GM23338 (cell line): Measurements from ENCODE around the gene USPL1. TPM values are rescaled to one million over a fixed set of nuclear protein-coding genes. Genes with fewer than 3 reads are reported as not detected.

Experiments
- ATAC-seq: fragments of 200-7000 bp; cut with Tn5 transposase; 3 replicates; pipeline ENCODE4 v1.9.1; 2020
- DNase-seq: peaks from one replicate; pipeline ENCODE4 v3.0.0-alpha.2; 2015; ENCODE audit warnings: low spot score
- H2AFZ ChIP-seq: fragments of 200-600 bp; sonication (generic); 2 replicates; pipeline ENCODE4 v1.8.0; 2016; ENCODE audit warnings: antibody characterized with exemption, mild to moderate bottlenecking, moderate library complexity
- H3F3A ChIP-seq: fragments of 200-600 bp; sonication (generic); replicated peaks from 2 replicates; pipeline ENCODE4 v1.8.0; 2017; ENCODE audit warnings: antibody characterized with exemption, mixed run types, low read depth
- H3K27ac ChIP-seq: fragments of 200-600 bp; sonication (generic); 2 replicates; pipeline ENCODE4 v1.6.1; 2016; ENCODE audit warnings: low read depth
- H3K27me3 ChIP-seq: fragments of 200-600 bp; sonication (generic); 2 replicates; pipeline ENCODE4 v1.8.0; 2016; ENCODE audit warnings: mild to moderate bottlenecking, mixed run types, moderate library complexity; ENCODE audit not compliant: insufficient read depth
- H3K36me3 ChIP-seq: fragments of 200-600 bp; sonication (generic); 2 replicates; pipeline ENCODE4 v1.8.0; 2016; ENCODE audit warnings: mild to moderate bottlenecking; ENCODE audit not compliant: insufficient read depth
- H3K4me1 ChIP-seq: fragments of 200-600 bp; sonication (generic); 2 replicates; pipeline ENCODE4 v1.8.0; 2016; ENCODE audit warnings: mild to moderate bottlenecking, moderate library complexity; ENCODE audit not compliant: insufficient read depth
- H3K4me2 ChIP-seq: fragments of 200-600 bp; sonication (generic); 2 replicates; pipeline ENCODE4 v1.7.1; 2017; ENCODE audit warnings: mixed run types
- H3K4me3 ChIP-seq: fragments of 200-600 bp; sonication (generic); 2 replicates; pipeline ENCODE4 v1.6.1; 2016; ENCODE audit warnings: mixed run types
- H3K79me2 ChIP-seq: fragments of 200-600 bp; sonication (generic); replicated peaks from 2 replicates; pipeline ENCODE4 v1.8.0; 2017; ENCODE audit warnings: mild to moderate bottlenecking; ENCODE audit not compliant: insufficient read depth
- H3K9me2 ChIP-seq: fragments of 200-600 bp; sonication (generic); 2 replicates; pipeline ENCODE4 v1.8.0; 2017; ENCODE audit not compliant: insufficient read depth
- H4K20me1 ChIP-seq: fragments of 200-600 bp; sonication (generic); replicated peaks from 2 replicates; pipeline ENCODE4 v1.8.0; 2017; ENCODE audit warnings: mild to moderate bottlenecking; ENCODE audit not compliant: insufficient read depth
- H3K27ac Mint-ChIP-seq: 2 replicates; pipeline ENCODE4 v1.8.0; 2020; ENCODE audit warnings: inconsistent platforms, mild to moderate bottlenecking, moderate library complexity, mixed read lengths
- H3K27me3 Mint-ChIP-seq: 3 replicates; pipeline ENCODE4 v1.8.0; 2022; ENCODE audit warnings: low read depth, mild to moderate bottlenecking, moderate library complexity, mixed read lengths, inconsistent platforms; ENCODE audit not compliant: insufficient read depth, poor library complexity
- H3K36me3 Mint-ChIP-seq: 3 replicates; pipeline ENCODE4 v1.8.0; 2021; ENCODE audit warnings: low read depth, mild to moderate bottlenecking, inconsistent platforms, moderate library complexity, mixed read lengths
- H3K4me1 Mint-ChIP-seq: 3 replicates; pipeline ENCODE4 v1.8.0; 2020; ENCODE audit warnings: mild to moderate bottlenecking, inconsistent platforms, mixed read lengths
- H3K4me3 Mint-ChIP-seq: 3 replicates; pipeline ENCODE4 v1.8.0; 2021; ENCODE audit warnings: moderate library complexity, mild to moderate bottlenecking, inconsistent platforms, mixed read lengths
- H3K9me3 Mint-ChIP-seq: 3 replicates; pipeline ENCODE4 v1.8.0; 2020; ENCODE audit warnings: moderate library complexity, mild to moderate bottlenecking, inconsistent platforms, mixed read lengths
- CREB1 ChIP-seq: fragments of 250-450 bp; sonication (Bioruptor Pico); IDR thresholded peaks from 2 replicates; pipeline ENCODE4 v1.5.0; 2020; ENCODE audit warnings: low read depth, mild to moderate bottlenecking, moderate library complexity
- EZH2 ChIP-seq: fragments of 200-600 bp; sonication (generic); IDR thresholded peaks from one replicate; pipeline ENCODE4 v1.8.0; 2017; ENCODE audit warnings: antibody characterized with exemption, mild to moderate bottlenecking, low read depth; ENCODE audit not compliant: unreplicated experiment
- EZH2phosphoT487 ChIP-seq: fragments of 200-600 bp; sonication (generic); IDR thresholded peaks from one replicate; pipeline ENCODE4 v1.8.1; 2018; ENCODE audit warnings: antibody characterized with exemption; ENCODE audit not compliant: unreplicated experiment
- JUNB ChIP-seq: IDR thresholded peaks from one replicate; pipeline ENCODE4 v1.6.1; 2016; ENCODE audit warnings: antibody characterized with exemption; ENCODE audit not compliant: unreplicated experiment
- NANOG ChIP-seq: IDR thresholded peaks from 2 replicates; pipeline ENCODE4 v1.6.1; 2016; ENCODE audit warnings: antibody characterized with exemption, borderline replicate concordance
- POLR2AphosphoS5 ChIP-seq: IDR thresholded peaks from 2 replicates; pipeline ENCODE4 v1.6.1; 2016; ENCODE audit warnings: antibody characterized with exemption, low read depth
- REST ChIP-seq: IDR thresholded peaks from one replicate; pipeline ENCODE4 v1.6.1; 2018; ENCODE audit warnings: antibody characterized with exemption; ENCODE audit not compliant: unreplicated experiment
- STAT1 ChIP-seq: IDR thresholded peaks from one replicate; pipeline ENCODE4 v1.6.1; 2016; ENCODE audit warnings: antibody characterized with exemption; ENCODE audit not compliant: unreplicated experiment
- ZNF114 ChIP-seq: fragments of 250-450 bp; sonication (Bioruptor Pico); IDR thresholded peaks from 2 replicates; pipeline ENCODE4 v1.5.0; 2020; ENCODE audit warnings: mild to moderate bottlenecking, moderate library complexity
- ZNF331 ChIP-seq: fragments of 250-450 bp; sonication (Bioruptor Pico); IDR thresholded peaks from 2 replicates; pipeline ENCODE4 v1.5.0; 2020; ENCODE audit warnings: low read depth, mild to moderate bottlenecking, moderate library complexity
- polyA plus RNA-seq: library from polyadenylated mRNA; unstranded; fragments of >200 nt; fragmentation: Nextera tagmentation; extraction: Ambion mirVana; gene quantifications from 2 replicates; pipeline ENCODE4 v1.2.1, GENCODE V29; 2016
- total RNA-seq: library from RNA; depleted of rRNA; stranded (reverse); fragments of >200 nt; shearing (Covaris generic); gene quantifications from 2 replicates; pipeline ENCODE4 v1.2.3, GENCODE V29; 2014
- TF ChIP-seq, protein P1 (sequence below), 2 experiments: fragments of 200-600 bp in 1 of 2; sonication (generic) in 1 of 2; conservative IDR thresholded peaks; 2 replicates each; pipeline versions ENCODE4 v1.5.1 to v1.6.1; 2016 to 2017; ENCODE audit warnings: antibody characterized with exemption in 2 of 2, low read depth in 2 of 2, mild to moderate bottlenecking in 2 of 2, moderate library complexity in 1 of 2
- TF ChIP-seq, protein P2 (sequence below): IDR thresholded peaks from 2 replicates; pipeline ENCODE4 v1.6.1; 2016; ENCODE audit warnings: antibody characterized with exemption
- TF ChIP-seq, protein P3 (sequence below): fragments of 250-450 bp; sonication (Bioruptor Pico); IDR thresholded peaks from 2 replicates; pipeline ENCODE4 v1.5.0; 2020; ENCODE audit warnings: mild to moderate bottlenecking, moderate library complexity

The USPL1 gene
- total and polyA plus RNA-seq, 2 experiments from 2014 or later: 12.4 to 24.1 TPM

DNA sequence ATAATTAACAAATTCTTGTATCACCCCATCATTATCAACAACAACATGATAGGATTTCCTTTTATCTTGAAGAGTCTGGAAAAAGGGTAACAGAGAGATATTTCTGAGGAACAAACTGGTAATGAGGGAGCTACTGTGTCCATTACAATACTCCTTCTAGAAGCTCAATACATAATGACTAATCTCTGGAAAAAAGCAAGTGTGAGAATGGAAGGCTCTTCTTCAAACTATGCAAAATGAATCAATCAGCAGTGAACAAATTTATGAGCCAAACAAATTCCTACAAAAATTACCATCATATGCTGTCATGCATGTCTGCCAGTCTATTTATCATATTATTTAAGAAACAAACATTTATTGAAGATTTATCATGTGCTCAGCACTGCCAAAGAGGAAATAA is 30.0 kb upstream of the USPL1 start:
- Histone ChIP-seq H2AFZ (no peak overlapping the region), H3F3A (no peaks in the 10 kb centered on the region), H3K9me2 (no peaks in the 10 kb centered on the region), H3K27ac (no peak overlapping the region), H3K79me2 (no peaks in the 10 kb centered on the region), H3K4me1 (no peaks in the 10 kb centered on the region), H3K4me3 (no peak overlapping the region), H3K36me3 (no peaks in the 10 kb centered on the region), H3K27me3 (no peaks in the 10 kb centered on the region), H3K4me2 (no peak overlapping the region), H4K20me1 (no peaks in the 10 kb centered on the region)
- H3K27ac Mint-ChIP-seq: no peak overlapping the region
- no peaks in the 10 kb centered on the region for H3K4me1 Mint-ChIP-seq
- ATAC-seq: no peak
- no peaks in the 10 kb centered on the region for H3K36me3 Mint-ChIP-seq
- H3K27me3 Mint-ChIP-seq: no peaks in the 10 kb centered on the region
- TF ChIP-seq, protein P1, sequence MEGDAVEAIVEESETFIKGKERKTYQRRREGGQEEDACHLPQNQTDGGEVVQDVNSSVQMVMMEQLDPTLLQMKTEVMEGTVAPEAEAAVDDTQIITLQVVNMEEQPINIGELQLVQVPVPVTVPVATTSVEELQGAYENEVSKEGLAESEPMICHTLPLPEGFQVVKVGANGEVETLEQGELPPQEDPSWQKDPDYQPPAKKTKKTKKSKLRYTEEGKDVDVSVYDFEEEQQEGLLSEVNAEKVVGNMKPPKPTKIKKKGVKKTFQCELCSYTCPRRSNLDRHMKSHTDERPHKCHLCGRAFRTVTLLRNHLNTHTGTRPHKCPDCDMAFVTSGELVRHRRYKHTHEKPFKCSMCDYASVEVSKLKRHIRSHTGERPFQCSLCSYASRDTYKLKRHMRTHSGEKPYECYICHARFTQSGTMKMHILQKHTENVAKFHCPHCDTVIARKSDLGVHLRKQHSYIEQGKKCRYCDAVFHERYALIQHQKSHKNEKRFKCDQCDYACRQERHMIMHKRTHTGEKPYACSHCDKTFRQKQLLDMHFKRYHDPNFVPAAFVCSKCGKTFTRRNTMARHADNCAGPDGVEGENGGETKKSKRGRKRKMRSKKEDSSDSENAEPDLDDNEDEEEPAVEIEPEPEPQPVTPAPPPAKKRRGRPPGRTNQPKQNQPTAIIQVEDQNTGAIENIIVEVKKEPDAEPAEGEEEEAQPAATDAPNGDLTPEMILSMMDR (conservative IDR thresholded peaks at IDR 0.05; ENCODE audit: low read depth in 2 of 2): no peak
- TF ChIP-seq, protein P2, sequence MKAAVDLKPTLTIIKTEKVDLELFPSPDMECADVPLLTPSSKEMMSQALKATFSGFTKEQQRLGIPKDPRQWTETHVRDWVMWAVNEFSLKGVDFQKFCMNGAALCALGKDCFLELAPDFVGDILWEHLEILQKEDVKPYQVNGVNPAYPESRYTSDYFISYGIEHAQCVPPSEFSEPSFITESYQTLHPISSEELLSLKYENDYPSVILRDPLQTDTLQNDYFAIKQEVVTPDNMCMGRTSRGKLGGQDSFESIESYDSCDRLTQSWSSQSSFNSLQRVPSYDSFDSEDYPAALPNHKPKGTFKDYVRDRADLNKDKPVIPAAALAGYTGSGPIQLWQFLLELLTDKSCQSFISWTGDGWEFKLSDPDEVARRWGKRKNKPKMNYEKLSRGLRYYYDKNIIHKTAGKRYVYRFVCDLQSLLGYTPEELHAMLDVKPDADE: no peak
- TF ChIP-seq EZH2 (no peak), CREB1 (CRISPR knock-in tag) (no peak), STAT1 (no peak), REST (no peak), NANOG (no peak), ZNF331 (no peak), EZH2phosphoT487 (no peak), POLR2AphosphoS5 (no peak), ZNF114 (CRISPR knock-in tag) (no peak), JUNB (no peak)
- TF ChIP-seq, protein P3, sequence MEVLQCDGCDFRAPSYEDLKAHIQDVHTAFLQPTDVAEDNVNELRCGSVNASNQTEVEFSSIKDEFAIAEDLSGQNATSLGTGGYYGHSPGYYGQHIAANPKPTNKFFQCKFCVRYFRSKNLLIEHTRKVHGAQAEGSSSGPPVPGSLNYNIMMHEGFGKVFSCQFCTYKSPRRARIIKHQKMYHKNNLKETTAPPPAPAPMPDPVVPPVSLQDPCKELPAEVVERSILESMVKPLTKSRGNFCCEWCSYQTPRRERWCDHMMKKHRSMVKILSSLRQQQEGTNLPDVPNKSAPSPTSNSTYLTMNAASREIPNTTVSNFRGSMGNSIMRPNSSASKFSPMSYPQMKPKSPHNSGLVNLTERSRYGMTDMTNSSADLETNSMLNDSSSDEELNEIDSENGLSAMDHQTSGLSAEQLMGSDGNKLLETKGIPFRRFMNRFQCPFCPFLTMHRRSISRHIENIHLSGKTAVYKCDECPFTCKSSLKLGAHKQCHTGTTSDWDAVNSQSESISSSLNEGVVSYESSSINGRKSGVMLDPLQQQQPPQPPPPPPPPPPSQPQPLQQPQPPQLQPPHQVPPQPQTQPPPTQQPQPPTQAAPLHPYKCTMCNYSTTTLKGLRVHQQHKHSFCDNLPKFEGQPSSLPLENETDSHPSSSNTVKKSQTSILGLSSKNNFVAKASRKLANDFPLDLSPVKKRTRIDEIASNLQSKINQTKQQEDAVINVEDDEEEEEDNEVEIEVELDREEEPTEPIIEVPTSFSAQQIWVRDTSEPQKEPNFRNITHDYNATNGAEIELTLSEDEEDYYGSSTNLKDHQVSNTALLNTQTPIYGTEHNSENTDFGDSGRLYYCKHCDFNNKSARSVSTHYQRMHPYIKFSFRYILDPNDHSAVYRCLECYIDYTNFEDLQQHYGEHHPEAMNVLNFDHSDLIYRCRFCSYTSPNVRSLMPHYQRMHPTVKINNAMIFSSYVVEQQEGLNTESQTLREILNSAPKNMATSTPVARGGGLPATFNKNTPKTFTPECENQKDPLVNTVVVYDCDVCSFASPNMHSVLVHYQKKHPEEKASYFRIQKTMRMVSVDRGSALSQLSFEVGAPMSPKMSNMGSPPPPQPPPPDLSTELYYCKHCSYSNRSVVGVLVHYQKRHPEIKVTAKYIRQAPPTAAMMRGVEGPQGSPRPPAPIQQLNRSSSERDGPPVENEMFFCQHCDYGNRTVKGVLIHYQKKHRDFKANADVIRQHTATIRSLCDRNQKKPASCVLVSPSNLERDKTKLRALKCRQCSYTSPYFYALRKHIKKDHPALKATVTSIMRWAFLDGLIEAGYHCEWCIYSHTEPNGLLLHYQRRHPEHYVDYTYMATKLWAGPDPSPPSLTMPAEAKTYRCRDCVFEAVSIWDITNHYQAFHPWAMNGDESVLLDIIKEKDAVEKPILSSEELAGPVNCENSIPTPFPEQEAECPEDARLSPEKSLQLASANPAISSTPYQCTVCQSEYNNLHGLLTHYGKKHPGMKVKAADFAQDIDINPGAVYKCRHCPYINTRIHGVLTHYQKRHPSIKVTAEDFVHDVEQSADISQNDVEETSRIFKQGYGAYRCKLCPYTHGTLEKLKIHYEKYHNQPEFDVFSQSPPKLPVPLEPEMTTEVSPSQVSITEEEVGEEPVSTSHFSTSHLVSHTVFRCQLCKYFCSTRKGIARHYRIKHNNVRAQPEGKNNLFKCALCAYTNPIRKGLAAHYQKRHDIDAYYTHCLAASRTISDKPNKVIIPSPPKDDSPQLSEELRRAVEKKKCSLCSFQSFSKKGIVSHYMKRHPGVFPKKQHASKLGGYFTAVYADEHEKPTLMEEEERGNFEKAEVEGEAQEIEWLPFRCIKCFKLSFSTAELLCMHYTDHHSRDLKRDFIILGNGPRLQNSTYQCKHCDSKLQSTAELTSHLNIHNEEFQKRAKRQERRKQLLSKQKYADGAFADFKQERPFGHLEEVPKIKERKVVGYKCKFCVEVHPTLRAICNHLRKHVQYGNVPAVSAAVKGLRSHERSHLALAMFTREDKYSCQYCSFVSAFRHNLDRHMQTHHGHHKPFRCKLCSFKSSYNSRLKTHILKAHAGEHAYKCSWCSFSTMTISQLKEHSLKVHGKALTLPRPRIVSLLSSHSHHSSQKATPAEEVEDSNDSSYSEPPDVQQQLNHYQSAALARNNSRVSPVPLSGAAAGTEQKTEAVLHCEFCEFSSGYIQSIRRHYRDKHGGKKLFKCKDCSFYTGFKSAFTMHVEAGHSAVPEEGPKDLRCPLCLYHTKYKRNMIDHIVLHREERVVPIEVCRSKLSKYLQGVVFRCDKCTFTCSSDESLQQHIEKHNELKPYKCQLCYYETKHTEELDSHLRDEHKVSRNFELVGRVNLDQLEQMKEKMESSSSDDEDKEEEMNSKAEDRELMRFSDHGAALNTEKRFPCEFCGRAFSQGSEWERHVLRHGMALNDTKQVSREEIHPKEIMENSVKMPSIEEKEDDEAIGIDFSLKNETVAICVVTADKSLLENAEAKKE (CRISPR knock-in tag): no peak
- H3K4me3 Mint-ChIP-seq: no peak overlapping the region
- no peaks in the 10 kb centered on the region for H3K9me3 Mint-ChIP-seq
- no peak for DNase-seq
